Gastrocnemius medialis (tissue), 4 donors: Measurements from ENCODE around the gene LRIG1. TPM values are rescaled to one million over a fixed set of nuclear protein-coding genes. Genes with fewer than 3 reads are reported as not detected.

ENCODE experiments used
- ATAC-seq, 2 donors: fragments of 150-250 bp; one replicate each; pipeline ENCODE4 v1.9.1; 2016
- DNase-seq, 2 donors: peaks; one replicate each; pipeline ENCODE4 v3.0.0-alpha.2; 2019
- H3K27ac ChIP-seq, 4 donors: fragments of 200-600 bp; sonication (generic); 1 replicate in 1 of 4; 2 replicates in 3 of 4; pipeline ENCODE4 v1.5.1; 2016 to 2018; ENCODE audit warnings: mild to moderate bottlenecking in 2 of 4, moderate library complexity in 1 of 4
- H3K27me3 ChIP-seq, 3 donors: fragments of 200-600 bp; sonication (generic) in 2 of 3; 1 replicate in 1 of 3; 2 replicates in 2 of 3; pipeline versions ENCODE4 v1.5.1 to v1.6.0; 2016 to 2019; ENCODE audit warnings: mild to moderate bottlenecking in 1 of 3, moderate library complexity in 1 of 3
- H3K36me3 ChIP-seq, 2 donors: fragments of 200-600 bp; sonication (generic) in 1 of 2; one replicate each; pipeline ENCODE4 v1.5.1; 2017 to 2018
- H3K4me1 ChIP-seq, 2 donors: fragments of 200-600 bp; sonication (generic) in 1 of 2; one replicate each; pipeline ENCODE4 v1.5.1; 2016 to 2017; ENCODE audit warnings: mild to moderate bottlenecking in 2 of 2
- H3K4me3 ChIP-seq, 4 donors: fragments of 200-600 bp; sonication (generic) in 3 of 4; 1 replicate in 1 of 4; 2 replicates in 3 of 4; pipeline ENCODE4 v1.5.1; 2016 to 2019; ENCODE audit warnings: mild to moderate bottlenecking in 2 of 4
- H3K9me3 ChIP-seq, 3 donors: fragments of 200-600 bp; sonication (generic) in 2 of 3; 1 replicate in 1 of 3; 2 replicates in 2 of 3; pipeline ENCODE4 v1.5.1; 2016 to 2019
- CTCF ChIP-seq, 5 experiments: fragments of 450-650 bp in 3 of 5; fragments of 200-600 bp in 2 of 5; sonication (generic) in 2 of 5; IDR thresholded peaks in 4 of 5; conservative IDR thresholded peaks in 1 of 5; 1 replicate in 4 of 5; 2 replicates in 1 of 5; pipeline ENCODE4 v1.5.1; 2016 to 2019; ENCODE audit warnings: antibody characterized with exemption in 5 of 5, mild to moderate bottlenecking in 3 of 5, moderate library complexity in 3 of 5
- POLR2A ChIP-seq, 2 donors: fragments of 450-650 bp; IDR thresholded peaks; one replicate each; pipeline ENCODE4 v1.6.1; 2017; ENCODE audit warnings: antibody characterized with exemption in 2 of 2, mild to moderate bottlenecking in 2 of 2, moderate library complexity in 2 of 2
- in situ Hi-C, 4 donors: fragments of 200-750 bp; cut with MboI; loops; one replicate each; pipeline versions ENCODE4 v1.15.0 to v1.8.0; 2017; ENCODE audit warnings: low sequenced_read_pairs in 4 of 4
- intact Hi-C: fragments of 100-400 bp; cut with DNase I; formaldehyde crosslinking; loops from one replicate; pipeline ENCODE4 v1.15.1; 2023; ENCODE audit warnings: low total_unique reads
- total RNA-seq, 4 donors: library from RNA; depleted of rRNA; stranded (reverse); fragments of >200 nt; gene quantifications; one replicate each; pipeline versions ENCODE4 v1.1.0 to v1.2.3, GENCODE V29; 2016

LRIG1 gene
- total RNA-seq, 4 donors from 2014 or later: 45.3 to 103 (median 58.6) TPM

GRCh38 chr3:66463054-66463631, 37.7 kb downstream of the LRIG1 start:
- in situ Hi-C loops (no loop called here), intact Hi-C loops (no loop called here)
- H3K27me3 ChIP-seq: no peaks in the 10 kb centered on the region
- DNase-seq (no peak), ATAC-seq (no peak)
- H3K4me1 ChIP-seq: peaks cover 34 to 40% of the 10 kb centered on the region in 2 donors
- peaks cover 0 to 9% of the 10 kb centered on the region in 2 donors for H3K36me3 ChIP-seq
- no peak overlapping the region for H3K27ac ChIP-seq
- TF ChIP-seq CTCF (IDR thresholded peaks at IDR 0.05 in 4 of 5, conservative IDR thresholded peaks at IDR 0.05 in 1 of 5) (no peak), POLR2A (IDR thresholded peaks at IDR 0.05) (no peak)
- H3K4me3 ChIP-seq: no peak overlapping the region
- H3K9me3 ChIP-seq: no peaks in the 10 kb centered on the region

- H3K9me3 ChIP-seq: no peaks in the 10 kb centered on the region
- in situ Hi-C loops (no loop called here), intact Hi-C loops (loop anchor here (2.0 kb wide), 1 partner anchor 26 kb away; no protein-coding TSS in a partner anchor)
Measured at GRCh38 chr3:66457252-66457651, 43.6 kb downstream of the LRIG1 start.

GRCh38 chr3:66456711-66457173, 44.1 kb downstream of the LRIG1 start:
- TF ChIP-seq POLR2A (IDR thresholded peaks at IDR 0.05): peak in 1 of 2 donors; percentile 29
- TF ChIP-seq CTCF (IDR thresholded peaks at IDR 0.05 in 4 of 5, conservative IDR thresholded peaks at IDR 0.05 in 1 of 5): no peak
- peak; percentile 53 to 56 for DNase-seq
- ATAC-seq: peak; percentile 47 to 63
- H3K4me1 ChIP-seq: peaks cover 59% of the 10 kb centered on the region in 2 donors
- H3K27ac ChIP-seq: peak overlapping the region; percentile 84 to 93 (median 92)
- H3K27me3 ChIP-seq: no peaks in the 10 kb centered on the region
- peaks cover 0 to 9% of the 10 kb centered on the region in 2 donors for H3K36me3 ChIP-seq
- peak overlapping the region in 2 of 4 donors; percentile 7 to 18 for H3K4me3 ChIP-seq
- in situ Hi-C loops (no loop called here), intact Hi-C loops (loop anchor here (2.0 kb wide), 1 partner anchor 26 kb away; no protein-coding TSS in a partner anchor)
- no peaks in the 10 kb centered on the region for H3K9me3 ChIP-seq

More at GRCh38 chr3:66457252-66457651, 43.6 kb downstream of the LRIG1 start:
- ATAC-seq (no peak), DNase-seq (no peak)
- H3K27ac ChIP-seq: peak overlapping the region; percentile 84 to 93 (median 92)
- no peaks in the 10 kb centered on the region for H3K27me3 ChIP-seq
- H3K36me3 ChIP-seq: peaks cover 0 to 9% of the 10 kb centered on the region in 2 donors
- no peak overlapping the region for H3K4me3 ChIP-seq
- H3K4me1 ChIP-seq: peaks cover 54% of the 10 kb centered on the region in 2 donors
- no peak for TF ChIP-seq POLR2A (IDR thresholded peaks at IDR 0.05)
- no peak for TF ChIP-seq CTCF (IDR thresholded peaks at IDR 0.05 in 4 of 5, conservative IDR thresholded peaks at IDR 0.05 in 1 of 5)

GRCh38 chr3:66454464-66454859, 46.4 kb downstream of the LRIG1 start:
- intact Hi-C loops: no loop called here
- no peaks in the 10 kb centered on the region for H3K9me3 ChIP-seq
- ATAC-seq (no peak), DNase-seq (no peak)
- in situ Hi-C loops: no loop called here
- H3K4me3 ChIP-seq: no peak overlapping the region
- H3K27ac ChIP-seq: peak overlapping the region; percentile 84 to 93 (median 92)
- peaks cover 82% of the 10 kb centered on the region in 2 donors for H3K4me1 ChIP-seq
- TF ChIP-seq CTCF (IDR thresholded peaks at IDR 0.05 in 4 of 5, conservative IDR thresholded peaks at IDR 0.05 in 1 of 5) (no peak), POLR2A (IDR thresholded peaks at IDR 0.05) (no peak)
- H3K36me3 ChIP-seq: no peaks in the 10 kb centered on the region
- no peaks in the 10 kb centered on the region for H3K27me3 ChIP-seq
